Measurements from ENCODE around the gene PARD3B. TPM values are rescaled to one million over a fixed set of nuclear protein-coding genes. Genes with fewer than 3 reads are reported as not detected.

PARD3B gene
- total RNA-seq, 1 donor = 53.1 TPM

- no peak for DNase-seq (ENCODE audit: low read depth)
- H3K4me3 ChIP-seq (ENCODE audit: low read depth, low read length) = no peak overlapping the region
- no peak for TF ChIP-seq CTCF (IDR thresholded peaks at IDR 0.05; ENCODE audit: insufficient read depth, low read depth, low read length)
Observed at GRCh38 chr2:205662206-205662965, 1117.1 kb downstream of the PARD3B start.

- no peak for TF ChIP-seq CTCF (IDR thresholded peaks at IDR 0.05; ENCODE audit: insufficient read depth, low read depth, low read length)
- no peak overlapping the region for H3K4me3 ChIP-seq (ENCODE audit: low read depth, low read length)
- no peak for DNase-seq (ENCODE audit: low read depth)
Observed at GRCh38 chr2:205665791-205666190, 1120.5 kb downstream of the PARD3B start.

Small RNAs within 50 kb of the gene (small RNA-seq; reads per million reads assigned to genes)
- not detected for gene AC008171.1
